GM18520 (cell line): ENCODE measurements around the gene TNF.

Source experiments
- ATAC-seq: cut with Tn5 transposase; IDR thresholded peaks from one replicate; pipeline ENCODE4 v1.9.1; 2021; ENCODE audit not compliant: unreplicated experiment

The TNF gene

DNA sequence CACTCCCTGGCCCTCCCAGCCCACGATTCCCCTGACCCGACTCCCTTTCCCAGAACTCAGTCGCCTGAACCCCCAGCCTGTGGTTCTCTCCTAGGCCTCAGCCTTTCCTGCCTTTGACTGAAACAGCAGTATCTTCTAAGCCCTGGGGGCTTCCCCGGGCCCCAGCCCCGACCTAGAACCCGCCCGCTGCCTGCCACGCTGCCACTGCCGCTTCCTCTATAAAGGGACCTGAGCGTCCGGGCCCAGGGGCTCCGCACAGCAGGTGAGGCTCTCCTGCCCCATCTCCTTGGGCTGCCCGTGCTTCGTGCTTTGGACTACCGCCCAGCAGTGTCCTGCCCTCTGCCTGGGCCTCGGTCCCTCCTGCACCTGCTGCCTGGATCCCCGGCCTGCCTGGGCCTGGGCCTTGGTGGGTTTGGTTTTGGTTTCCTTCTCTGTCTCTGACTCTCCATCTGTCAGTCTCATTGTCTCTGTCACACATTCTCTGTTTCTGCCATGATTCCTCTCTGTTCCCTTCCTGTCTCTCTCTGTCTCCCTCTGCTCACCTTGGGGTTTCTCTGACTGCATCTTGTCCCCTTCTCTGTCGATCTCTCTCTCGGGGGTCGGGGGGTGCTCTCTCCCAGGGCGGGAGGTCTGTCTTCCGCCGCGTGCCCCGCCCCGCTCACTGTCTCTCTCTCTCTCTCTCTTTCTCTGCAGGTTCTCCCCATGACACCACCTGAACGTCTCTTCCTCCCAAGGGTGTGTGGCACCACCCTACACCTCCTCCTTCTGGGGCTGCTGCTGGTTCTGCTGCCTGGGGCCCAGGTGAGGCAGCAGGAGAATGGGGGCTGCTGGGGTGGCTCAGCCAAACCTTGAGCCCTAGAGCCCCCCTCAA is 3.1 kb upstream of the TNF start, which contains the start of gene LTA:
TSS of gene LTA (plus strand) at position 249 of the 871 bp plus-strand sequence. CDS start at position 703, 454 bp downstream.
- ATAC-seq = peak; percentile 32

DNA sequence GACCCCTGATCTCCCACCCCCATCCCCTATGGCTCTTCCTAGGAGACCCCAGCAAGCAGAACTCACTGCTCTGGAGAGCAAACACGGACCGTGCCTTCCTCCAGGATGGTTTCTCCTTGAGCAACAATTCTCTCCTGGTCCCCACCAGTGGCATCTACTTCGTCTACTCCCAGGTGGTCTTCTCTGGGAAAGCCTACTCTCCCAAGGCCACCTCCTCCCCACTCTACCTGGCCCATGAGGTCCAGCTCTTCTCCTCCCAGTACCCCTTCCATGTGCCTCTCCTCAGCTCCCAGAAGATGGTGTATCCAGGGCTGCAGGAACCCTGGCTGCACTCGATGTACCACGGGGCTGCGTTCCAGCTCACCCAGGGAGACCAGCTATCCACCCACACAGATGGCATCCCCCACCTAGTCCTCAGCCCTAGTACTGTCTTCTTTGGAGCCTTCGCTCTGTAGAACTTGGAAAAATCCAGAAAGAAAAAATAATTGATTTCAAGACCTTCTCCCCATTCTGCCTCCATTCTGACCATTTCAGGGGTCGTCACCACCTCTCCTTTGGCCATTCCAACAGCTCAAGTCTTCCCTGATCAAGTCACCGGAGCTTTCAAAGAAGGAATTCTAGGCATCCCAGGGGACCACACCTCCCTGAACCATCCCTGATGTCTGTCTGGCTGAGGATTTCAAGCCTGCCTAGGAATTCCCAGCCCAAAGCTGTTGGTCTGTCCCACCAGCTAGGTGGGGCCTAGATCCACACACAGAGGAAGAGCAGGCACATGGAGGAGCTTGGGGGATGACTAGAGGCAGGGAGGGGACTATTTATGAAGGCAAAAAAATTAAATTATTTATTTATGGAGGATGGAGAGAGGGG is 1.9 kb upstream of the TNF start:
- ATAC-seq = no peak

- no peak for ATAC-seq
Measured at GRCh38 chr6:31574106-31575061, 981 bp upstream of the TNF start.

- ATAC-seq = no peak
Measured at GRCh38 chr6:31575952-31576685, 754 bp downstream of the TNF start.

DNA sequence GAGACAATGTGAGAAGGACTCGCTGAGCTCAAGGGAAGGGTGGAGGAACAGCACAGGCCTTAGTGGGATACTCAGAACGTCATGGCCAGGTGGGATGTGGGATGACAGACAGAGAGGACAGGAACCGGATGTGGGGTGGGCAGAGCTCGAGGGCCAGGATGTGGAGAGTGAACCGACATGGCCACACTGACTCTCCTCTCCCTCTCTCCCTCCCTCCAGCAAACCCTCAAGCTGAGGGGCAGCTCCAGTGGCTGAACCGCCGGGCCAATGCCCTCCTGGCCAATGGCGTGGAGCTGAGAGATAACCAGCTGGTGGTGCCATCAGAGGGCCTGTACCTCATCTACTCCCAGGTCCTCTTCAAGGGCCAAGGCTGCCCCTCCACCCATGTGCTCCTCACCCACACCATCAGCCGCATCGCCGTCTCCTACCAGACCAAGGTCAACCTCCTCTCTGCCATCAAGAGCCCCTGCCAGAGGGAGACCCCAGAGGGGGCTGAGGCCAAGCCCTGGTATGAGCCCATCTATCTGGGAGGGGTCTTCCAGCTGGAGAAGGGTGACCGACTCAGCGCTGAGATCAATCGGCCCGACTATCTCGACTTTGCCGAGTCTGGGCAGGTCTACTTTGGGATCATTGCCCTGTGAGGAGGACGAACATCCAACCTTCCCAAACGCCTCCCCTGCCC is 1.7 kb downstream of the TNF start:
- ATAC-seq = no peak

DNA sequence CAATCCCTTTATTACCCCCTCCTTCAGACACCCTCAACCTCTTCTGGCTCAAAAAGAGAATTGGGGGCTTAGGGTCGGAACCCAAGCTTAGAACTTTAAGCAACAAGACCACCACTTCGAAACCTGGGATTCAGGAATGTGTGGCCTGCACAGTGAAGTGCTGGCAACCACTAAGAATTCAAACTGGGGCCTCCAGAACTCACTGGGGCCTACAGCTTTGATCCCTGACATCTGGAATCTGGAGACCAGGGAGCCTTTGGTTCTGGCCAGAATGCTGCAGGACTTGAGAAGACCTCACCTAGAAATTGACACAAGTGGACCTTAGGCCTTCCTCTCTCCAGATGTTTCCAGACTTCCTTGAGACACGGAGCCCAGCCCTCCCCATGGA is 2.2 kb downstream of the TNF start:
- ATAC-seq = no peak

DNA sequence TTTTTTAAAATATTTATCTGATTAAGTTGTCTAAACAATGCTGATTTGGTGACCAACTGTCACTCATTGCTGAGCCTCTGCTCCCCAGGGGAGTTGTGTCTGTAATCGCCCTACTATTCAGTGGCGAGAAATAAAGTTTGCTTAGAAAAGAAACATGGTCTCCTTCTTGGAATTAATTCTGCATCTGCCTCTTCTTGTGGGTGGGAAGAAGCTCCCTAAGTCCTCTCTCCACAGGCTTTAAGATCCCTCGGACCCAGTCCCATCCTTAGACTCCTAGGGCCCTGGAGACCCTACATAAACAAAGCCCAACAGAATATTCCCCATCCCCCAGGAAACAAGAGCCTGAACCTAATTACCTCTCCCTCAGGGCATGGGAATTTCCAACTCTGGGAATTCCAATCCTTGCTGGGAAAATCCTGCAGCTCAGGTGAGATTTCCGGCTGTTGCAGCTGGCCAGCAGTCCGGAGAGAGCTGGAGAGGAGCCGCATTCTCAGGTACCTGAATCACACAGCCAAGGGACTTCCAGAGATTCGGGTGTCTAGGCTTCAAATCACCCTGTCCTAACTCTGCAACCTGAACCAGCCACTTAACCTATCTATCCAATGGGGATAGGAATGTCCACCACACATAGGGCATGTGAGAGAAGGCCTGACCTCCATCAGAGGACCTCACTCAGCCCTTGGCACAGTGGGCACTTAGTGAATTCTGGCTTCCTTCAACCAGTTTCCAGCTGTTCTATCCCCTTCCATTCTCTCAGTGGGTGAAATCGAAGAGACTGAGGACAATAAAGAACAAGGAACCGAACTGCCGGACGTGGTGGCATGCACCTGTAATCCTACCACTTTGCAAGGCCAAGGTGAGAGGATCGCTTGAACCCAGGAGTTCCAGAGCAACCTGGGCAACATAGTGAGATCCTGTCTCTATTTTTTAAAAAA is 3.1 kb downstream of the TNF start:
- ATAC-seq = no peak

- ATAC-seq = no peak
Measured at GRCh38 chr6:31579119-31579505, 3.7 kb downstream of the TNF start.

DNA sequence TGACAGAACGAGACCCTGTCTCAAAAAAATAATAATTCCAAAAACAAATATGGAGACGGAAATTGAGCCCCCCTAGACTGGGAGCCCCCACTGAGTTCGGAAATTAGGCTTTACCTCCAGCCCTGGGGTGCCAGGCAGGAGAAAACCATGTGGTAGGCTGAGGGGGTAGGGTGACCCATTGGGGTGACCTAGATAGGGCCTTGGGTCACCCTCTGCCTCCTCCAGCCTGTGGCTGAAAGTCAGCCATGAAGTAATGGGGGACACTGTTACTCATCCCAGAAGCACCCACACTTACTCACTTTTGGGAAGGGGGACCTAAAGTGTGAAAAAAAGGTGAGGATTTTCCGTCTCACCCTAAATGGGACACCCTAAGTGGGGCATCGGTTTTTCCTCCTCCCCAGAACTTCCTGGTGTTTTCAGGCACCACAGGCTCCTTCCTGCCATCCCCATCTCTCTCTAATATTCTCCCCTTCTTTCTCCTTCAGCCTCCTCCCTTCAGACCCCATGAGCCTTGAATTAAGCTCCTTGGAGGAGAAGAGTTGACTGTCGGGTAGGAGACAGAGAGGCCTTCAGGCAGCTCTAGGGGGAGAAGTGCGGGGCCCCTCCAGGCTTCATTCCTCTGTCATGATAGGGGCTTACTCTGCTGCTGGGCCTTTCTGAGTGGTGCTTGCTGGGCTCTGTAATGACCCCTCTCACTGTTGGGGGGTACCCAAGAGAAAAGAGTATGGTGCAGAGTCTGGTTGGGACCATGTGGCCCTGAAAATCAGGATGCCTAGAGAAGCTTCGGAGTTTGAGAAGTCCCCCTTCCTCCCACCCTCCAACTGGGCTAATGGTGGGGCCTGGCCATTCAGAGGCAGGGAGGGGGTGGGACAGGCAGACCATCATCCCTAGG is 4.4 kb downstream of the TNF start:
- no peak for ATAC-seq

GRCh38 chr6:31580438-31580740 is 5.0 kb downstream of the TNF start:
- ATAC-seq = no peak

GRCh38 chr6:31580807-31581433 is 5.6 kb downstream of the TNF start:
- peak; percentile 44 for ATAC-seq

- no peak for ATAC-seq
Measured at GRCh38 chr6:31581434-31582229, 6.3 kb downstream of the TNF start.

DNA sequence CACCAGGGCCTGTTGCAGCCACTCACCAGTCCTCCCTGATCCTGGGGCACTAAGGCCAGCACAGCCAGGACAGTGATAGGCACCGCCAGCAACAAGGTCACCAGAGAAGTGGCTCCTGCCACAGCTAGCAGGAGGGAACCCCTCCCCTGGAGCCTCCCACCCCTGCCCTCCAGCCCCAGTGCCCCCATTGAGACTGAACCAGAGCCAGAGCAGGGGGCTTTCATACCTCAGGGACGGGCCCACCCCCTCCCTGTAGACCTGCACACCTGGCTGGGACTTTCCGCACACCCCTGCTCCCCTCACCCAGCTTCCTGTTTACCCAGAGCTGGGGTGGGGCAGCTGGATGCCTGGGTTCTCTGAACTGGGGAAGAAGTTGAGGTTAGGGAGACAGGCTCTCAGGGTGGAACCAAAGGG is 6.9 kb downstream of the TNF start, which contains the start of gene LTB:
TSS of gene LTB (minus strand) at position 195 of the 414 bp plus-strand sequence. CDS start at position 188, 7 bp downstream.
- ATAC-seq = no peak

DNA sequence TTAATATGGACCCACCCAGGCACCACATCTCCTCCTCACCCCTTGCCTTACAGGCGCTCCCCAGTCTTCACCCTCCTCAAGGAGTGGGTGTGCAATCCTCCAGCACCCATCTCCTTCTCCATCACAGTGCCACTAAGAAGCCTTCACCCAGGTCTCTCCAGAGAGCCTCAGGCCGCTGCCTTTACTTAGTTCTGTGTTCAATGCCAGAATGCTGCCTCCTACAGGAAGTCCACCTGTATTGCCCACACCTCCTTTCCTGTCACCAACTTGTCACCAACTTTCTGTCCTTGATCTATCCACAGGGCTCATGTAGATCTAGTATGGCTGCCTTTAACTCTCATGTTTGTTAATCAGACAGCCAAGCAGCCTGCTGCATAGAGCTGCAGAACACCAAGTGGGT is 10.1 kb downstream of the TNF start:
- ATAC-seq = no peak

DNA sequence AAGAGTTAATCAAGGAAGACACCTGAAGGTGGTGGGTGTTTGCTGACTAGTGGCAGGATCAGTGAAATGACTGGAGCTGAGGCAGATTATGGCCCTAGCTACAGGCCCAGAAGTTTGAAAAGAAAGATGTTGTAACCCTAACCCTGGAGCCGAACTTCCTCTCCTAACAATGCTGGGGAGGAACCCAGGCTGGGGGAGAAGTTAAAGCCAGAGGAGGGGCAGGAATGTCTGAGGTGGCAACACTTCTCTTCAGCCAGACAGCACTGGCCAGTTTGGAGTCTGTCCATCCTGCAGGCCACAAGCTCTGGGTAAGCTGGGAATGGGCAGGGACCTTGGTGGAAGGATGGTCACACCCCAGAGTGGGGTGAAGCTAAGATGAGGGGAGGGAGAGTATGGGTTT is 10.6 kb downstream of the TNF start, which contains the start of gene LST1:
TSS of gene LST1 (plus strand) at position 270 of the 400 bp plus-strand sequence. CDS start 1,023 bp downstream, outside the sequence.
- no peak for ATAC-seq
